GF-D8 (cell line): ENCODE measurements around the gene ADAMTS19.

Experiments
- DNase-seq: peaks from one replicate; lab custom pipeline; 2025; lab: John Stamatoyannopoulos, UW

Gene ADAMTS19

GRCh38 chr5:129770024-129770820 lies 310.1 kb downstream of the ADAMTS19 start:
- DNase-seq: no peak

DNA sequence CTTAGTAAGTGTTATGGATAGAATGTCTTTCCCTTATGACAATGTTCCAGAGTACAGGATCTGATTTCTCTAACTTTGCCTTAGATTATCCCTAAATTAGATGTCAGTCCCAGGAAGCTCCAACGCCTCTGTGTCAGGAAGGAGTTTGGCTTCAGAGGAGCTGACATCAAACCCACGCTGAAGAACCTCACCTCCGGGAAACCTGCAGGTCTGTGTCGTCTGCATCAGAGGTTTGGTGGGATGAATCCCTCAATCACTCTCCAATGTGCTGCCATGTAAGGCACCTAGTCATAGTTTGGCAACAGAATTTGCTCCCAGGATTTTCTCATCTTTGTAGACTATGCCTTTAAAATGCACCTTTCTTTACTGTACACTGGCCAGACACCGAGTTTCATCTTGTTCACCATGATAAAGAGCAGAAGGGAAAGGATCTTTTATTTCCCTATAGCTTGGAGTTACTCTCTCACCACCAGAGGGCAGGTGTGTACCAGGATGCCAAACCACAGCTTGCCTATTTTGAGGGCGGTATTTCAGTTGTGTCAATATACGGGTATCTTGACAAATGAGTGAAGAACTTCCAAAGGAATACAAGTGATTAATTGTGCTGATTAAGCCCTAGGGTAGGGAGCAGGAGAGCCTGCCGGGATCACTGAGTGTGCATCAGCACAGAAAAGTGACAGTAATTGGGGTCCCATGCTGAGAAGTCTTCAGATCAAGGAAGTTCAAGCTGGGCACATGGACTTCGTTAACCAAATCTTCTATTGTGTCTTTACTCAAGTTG lies 311.1 kb downstream of the ADAMTS19 start:
- DNase-seq: no peak

- no peak for DNase-seq
Observed at GRCh38 chr5:129773376-129773775, 313.3 kb downstream of the ADAMTS19 start.

DNA sequence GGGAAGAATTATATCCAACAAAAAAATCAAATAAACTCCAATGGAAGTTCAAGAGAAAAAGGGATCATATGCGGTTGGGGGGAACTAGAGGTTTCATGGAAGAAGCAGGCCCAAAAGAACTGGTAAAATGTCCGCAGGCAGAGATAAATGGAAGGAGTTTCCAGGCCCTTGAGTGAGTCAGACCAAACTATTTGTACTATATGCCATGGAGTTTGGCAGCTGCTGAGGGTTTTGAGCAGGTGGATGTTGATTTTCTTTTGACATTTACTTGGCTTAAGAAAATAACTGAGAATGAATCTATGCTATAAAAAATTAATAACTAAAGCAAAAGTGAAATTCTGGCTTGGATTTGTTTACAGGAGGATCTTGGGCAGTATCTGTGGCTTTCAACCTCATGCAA lies 321.5 kb downstream of the ADAMTS19 start:
- DNase-seq: no peak
